GM21723 (cell line): Measurements from ENCODE around the gene MAN1C1.

Experiments
- ATAC-seq: cut with Tn5 transposase; IDR thresholded peaks from one replicate; pipeline ENCODE4 v1.9.1; 2021; ENCODE audit warnings: mild to moderate bottlenecking, moderate library complexity; ENCODE audit not compliant: unreplicated experiment

Gene MAN1C1

DNA sequence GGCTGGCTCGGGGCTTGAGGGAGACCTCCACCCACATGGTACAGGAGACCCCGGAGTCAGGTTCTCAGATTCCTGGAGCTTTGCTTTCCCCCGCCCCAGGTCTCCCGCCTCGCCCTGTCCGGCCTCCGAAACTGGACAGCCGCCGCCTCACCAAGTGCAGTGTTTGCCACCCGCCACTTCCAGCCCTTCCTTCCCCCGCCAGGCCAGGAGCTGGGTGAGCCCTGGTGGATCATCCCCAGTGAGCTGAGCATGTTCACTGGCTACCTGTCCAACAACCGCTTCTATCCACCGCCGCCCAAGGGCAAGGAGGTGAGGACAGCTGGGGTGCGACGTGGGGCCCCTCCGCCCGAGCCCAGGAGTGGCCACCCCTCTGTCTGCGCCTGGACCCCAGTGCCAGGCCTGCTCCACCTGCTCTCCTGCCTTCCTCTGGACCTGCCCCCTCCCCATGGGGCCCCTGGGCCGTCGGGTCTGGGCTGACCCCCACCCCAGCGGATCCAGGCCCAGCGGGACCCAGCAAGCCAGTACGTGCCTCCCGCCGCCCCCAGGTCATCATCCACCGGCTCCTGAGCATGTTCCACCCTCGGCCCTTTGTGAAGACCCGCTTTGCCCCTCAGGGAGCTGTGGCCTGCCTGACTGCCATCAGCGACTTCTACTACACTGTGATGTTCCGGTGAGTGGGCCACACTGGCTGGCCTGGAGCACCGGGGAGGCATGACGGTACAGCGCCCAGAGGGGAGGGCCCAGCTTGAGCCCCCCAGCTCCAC lies 192.1 kb downstream of the MAN1C1 start:
- ATAC-seq, result no peak

DNA sequence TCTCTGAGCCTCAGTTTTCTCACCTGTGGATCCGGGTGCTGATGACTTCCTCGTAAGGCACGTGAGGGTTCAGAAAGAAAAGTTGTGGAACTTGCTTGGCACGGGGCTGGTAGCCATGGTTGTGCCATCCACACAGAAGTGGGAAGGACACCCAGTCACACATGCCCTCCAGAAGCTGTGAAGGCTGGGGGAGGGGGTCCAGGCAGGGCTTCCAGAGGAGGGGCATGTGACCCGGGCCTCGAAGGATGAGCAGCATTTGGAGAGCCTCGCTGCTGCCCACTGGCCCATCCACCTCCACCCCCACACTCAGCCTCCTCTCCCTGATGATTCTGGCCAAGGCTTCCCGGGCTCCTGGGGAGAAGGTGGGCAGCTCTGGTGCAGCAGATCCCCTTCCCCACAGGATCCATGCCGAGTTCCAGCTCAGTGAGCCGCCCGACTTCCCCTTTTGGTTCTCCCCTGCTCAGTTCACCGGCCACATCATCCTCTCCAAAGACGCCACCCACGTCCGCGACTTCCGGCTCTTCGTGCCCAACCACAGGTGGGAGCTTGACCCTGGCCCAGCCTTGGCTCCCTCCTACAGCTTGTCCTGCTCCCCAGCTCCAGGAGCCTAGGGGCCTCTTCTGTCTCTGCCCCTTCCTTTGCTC lies 192.8 kb downstream of the MAN1C1 start:
- ATAC-seq, result no peak

DNA sequence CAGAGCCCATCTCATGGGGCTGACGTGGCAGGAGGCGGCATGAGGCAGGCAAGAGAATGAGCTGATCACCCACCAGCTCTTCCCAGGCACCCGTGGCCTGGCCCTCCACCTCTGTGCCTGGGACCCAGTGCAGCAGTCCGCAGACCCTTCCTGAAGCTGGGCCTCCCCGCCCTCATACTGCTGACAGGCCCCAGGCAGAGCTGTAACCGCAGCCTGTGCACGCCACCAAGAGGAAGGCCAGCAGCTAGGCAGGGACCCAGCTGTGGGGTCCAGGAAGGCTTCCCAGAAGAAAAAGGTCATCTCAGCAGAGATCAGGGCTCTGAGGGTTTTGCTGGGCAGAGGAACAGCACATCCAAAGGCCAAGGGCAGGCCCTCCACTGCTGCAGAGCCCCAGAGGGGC lies 193.3 kb downstream of the MAN1C1 start:
- ATAC-seq, result no peak

DNA sequence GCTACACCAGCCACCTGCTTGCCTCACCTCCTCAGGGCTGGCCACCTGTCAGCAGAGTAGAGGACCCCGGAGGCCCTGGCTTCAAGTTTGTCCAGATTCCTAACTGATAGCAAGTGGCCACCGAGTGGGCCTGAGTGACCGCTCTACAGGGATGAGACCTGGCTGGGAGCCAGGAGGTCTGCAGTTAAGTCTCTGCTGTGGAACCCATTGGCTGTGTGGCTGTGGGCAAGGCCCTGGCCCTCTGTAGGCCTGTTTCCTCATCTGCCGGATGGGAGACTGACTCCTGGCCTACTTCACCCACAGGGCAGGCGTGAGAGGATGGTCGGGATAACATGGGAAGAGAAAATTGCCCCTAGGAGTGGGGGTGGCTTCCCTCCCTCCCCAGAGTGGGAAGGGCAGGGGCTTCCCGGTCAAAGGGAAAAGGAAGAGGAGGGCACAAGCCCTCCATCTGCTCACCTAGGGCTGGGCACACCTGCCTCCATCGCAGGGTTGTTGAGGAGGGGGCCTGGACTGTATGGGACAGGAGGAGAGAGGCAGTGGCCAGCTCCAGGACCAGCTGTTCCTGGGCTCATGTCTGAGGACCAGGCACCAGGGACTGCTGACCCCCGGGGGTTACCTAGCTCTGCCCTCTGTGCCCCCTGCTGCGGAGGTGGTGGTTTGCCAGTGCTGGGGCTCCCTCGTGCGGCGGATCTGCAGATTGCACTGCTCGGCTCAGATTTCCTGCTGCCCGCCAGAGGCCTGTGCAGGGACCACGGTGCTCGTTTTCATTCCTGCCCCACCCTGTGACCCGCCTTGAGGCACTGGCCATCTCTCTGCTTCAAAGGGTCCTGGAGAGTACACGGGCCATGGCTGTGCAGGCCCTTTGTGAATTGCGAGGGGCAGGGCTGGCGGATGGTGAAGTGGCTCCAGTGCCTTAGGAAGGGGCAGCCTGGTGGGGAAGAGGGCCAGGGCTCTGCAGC lies 194.0 kb downstream of the MAN1C1 start:
- peak; percentile 59 for ATAC-seq

DNA sequence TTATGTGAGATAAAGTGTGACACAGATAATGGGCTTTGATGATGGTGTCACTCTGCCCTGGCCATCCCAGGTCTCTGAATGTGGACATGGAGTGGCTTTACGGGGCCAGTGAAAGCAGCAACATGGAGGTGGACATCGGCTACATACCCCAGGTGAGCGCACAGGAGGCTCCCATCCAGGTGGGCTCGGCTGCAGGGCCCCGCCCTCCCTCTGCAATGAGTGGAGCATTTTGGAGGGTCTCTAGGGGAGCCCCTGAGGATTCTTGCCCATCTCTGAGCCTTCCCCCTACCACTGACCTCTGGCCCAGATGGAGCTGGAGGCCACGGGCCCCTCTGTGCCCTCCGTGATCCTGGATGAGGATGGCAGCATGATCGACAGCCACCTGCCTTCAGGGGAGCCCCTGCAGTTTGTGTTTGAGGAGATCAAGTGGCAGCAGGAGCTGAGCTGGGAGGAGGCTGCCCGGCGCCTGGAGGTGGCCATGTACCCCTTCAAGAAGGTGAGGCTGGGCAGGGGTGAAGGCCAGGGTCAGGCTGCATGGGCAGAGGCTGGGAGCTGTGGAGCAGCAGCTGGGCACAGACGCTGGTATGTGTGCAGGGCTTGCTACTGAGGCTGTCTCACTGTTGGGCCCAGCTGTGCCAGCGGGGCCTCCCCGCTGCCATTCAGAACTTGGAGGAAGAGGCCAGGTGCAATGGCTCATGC lies 194.9 kb downstream of the MAN1C1 start:
- ATAC-seq, result no peak

DNA sequence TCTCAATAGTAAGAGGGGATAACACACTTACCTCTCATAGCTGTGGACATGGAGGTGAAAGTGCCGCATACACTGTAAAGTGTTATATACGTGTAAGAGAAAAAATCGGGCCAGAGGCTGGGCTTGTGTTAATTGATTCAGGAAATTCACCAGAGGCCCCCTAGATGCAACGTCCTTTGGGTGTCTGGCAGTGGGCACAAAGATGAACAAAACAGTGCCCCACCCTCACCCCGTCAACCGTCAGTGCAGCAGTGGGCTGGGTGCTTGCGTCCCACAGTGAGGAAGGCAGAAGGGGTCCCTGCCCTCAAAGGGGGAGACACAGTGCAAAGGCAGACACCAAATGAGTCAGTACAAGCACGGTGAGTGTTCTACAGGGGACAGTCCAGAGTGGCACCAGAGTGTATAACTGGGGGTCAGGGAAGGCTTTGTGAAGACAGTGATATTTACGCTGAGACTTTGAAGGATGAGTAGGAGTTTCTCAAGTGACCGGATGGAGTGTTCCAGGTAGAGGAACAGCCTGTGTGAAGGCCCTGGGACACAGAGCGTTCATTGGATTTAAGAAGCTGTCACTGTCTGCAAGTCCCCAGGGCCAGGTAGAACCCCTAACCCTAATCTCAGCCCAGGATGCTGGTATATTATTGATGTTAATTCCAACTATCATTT lies 196.6 kb downstream of the MAN1C1 start:
- ATAC-seq, result no peak

DNA sequence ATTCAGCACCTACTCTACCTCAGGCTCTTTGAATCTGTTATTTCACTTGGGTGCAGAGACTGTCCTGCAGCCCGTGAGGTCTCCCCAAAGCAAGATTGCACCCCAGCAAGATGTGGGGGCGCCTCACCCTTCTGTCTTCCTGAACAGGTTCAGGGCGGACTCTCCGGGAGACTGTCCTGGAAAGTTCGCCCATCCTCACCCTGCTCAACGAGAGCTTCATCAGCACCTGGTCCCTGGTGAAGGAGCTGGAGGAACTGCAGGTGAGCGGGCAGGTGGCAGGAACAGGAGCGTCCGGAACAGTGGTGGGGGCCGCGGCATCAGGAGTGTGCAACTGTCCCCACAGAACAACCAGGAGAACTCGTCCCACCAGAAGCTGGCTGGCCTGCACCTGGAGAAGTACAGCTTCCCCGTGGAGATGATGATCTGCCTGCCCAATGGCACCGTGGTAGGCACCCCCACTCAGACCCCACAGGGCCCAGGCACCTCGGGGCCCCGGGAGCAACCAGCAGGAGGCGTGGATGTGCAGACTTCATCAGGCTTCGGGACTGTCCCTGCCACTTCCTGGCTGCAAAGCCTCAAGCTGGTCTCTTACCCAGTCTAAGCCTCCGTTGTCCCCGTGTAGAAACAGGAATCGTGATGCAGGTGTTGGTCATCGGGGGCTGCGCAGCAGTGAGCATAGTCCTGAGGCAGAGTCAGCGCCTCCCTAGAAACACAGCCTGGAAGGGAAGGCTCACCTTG lies 197.3 kb downstream of the MAN1C1 start:
- no peak for ATAC-seq

DNA sequence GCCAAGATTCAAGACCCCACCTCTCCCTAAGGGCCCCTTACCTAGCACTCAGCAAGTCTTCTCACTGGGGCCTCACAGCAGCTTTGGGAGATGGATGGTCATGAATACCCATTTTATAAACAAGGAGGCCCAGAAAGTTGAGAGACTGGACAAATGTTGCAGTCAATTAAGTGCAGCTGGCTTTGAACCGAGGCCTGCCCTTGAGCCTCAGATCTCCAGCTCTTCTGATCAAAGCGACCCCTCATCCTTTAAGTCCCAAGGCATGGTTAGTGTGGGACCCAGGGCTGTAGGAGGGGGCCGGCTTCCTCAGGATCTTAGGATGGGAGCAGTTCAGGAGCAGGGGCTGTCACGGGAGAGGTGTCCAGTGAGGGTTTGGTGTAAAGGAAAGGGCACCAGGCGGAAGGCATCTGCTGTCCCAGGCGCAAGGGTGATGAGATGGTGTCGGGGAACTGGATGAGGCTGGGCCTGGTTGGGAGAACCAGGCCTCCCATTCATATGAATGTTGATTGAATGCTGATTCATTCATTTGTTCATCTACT lies 198.0 kb downstream of the MAN1C1 start:
- ATAC-seq, result no peak

DNA sequence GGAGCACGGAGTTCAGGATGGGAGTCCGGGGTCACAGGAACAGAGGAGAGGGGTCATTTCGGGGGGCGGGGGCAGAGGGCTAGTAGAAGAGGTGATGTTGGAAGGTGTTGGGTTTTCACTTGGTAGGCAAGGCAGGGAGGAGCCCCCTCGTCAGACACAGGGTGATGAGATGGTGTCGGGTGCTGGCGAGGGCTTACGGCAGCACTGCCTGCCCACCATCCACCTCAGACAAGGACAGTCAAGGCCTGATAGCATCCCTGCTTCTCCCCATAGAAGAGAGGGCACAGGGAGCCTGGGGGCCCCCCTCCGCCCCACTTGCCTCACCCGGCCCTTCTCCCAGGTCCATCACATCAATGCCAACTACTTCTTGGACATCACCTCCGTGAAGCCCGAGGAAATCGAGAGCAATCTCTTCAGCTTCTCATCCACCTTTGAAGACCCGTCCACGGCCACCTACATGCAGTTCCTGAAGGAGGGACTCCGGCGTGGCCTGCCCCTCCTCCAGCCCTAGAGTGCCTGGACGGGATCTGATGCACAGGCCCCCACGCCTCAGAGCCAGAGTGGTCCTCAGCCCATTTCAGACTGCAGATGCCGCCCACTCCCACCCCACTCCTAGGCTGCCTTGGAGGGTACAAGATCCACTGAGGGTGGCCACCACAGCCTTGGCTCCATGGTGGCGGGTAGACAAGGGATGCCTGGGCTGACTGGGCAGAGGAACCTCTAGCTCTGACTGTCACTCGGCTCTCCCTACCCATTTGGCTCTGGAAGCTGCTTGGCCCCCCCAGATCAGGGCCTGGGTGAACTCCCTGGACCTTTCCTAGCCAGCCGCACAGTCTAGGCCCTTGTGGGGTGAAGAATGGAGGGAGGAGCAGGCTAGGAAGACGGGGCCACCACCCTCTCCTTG lies 198.9 kb downstream of the MAN1C1 start:
- no peak for ATAC-seq

DNA sequence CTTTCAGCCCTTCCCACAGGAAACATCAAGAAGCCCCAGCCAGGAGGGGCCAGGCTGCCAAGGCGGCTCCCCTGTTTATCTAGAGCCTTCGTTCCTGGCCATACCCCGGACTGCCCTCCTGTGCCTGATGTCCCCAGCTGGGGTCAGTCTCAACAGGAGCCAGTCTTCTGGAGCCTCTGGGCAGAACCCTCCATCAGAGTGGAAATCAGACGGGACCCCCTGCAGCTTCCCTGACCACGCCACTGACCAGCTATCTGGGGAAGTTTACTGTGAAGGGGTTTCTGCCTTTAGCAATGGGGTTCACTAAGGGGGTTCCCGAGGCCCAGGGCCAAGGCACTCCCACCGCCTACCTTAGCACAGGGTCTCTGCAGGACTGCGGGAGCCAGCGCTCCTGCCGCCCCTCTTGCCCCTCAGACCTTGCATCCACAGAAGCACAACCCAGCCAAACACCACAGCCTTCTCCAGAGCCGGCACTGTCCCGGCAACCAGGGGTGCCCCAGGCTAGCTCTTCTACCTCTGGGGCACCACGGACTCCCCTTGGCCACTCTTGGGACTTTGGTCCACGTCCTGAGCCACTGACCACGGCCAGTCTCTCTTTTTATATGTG lies 199.6 kb downstream of the MAN1C1 start:
- ATAC-seq, result no peak

DNA sequence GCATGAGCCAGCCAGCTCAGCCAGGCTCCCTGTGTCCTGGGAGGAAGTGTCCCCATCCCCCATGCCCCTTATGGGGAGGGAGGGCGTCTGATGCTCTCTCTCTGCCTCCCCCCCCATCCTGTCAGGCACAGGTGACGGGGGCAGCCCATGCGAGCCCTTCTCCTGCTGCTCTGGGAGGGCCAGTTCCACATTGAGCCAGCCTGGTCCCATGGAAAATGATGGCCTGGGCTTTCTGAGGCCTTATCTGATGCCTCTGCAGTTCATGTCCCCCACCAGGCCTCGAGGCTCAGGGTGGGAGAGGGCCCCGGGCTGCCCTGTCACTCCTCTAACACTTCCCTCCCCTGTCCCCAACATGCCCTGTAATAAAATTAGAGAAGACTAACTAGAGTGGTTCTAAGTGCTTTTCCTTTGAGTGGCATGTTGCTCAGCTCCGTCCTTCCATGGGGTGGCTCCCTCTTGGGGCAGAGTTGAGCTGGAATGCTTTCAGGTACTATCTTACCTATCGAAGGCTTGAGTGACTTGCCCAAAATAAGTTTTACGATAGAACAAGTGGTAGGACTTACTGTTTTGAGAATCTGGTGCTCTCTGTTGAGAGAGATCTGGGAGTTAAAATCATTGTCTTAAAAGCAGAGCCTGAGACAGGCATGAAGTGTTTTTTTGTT lies 201.4 kb downstream of the MAN1C1 start:
- no peak for ATAC-seq

DNA sequence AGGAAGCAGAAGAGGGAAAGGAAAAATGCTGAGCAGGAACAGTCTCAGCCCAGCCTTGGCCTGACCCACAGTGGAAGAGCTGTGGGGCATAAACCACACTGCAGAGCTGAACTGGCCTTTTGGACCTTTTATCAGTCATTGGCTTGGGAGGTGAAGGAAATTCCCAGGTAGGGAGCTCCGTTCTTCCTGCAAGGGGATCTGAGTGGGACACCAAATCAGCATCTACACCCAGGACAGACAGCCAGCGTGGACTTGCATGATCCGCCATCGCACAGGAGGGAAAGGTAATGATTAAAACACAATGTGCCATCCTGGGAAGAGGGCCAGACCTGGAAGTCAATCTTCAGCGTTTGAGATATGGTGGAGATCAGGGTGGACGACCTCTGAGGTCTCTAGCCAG lies 202.0 kb downstream of the MAN1C1 start:
- ATAC-seq, result no peak

DNA sequence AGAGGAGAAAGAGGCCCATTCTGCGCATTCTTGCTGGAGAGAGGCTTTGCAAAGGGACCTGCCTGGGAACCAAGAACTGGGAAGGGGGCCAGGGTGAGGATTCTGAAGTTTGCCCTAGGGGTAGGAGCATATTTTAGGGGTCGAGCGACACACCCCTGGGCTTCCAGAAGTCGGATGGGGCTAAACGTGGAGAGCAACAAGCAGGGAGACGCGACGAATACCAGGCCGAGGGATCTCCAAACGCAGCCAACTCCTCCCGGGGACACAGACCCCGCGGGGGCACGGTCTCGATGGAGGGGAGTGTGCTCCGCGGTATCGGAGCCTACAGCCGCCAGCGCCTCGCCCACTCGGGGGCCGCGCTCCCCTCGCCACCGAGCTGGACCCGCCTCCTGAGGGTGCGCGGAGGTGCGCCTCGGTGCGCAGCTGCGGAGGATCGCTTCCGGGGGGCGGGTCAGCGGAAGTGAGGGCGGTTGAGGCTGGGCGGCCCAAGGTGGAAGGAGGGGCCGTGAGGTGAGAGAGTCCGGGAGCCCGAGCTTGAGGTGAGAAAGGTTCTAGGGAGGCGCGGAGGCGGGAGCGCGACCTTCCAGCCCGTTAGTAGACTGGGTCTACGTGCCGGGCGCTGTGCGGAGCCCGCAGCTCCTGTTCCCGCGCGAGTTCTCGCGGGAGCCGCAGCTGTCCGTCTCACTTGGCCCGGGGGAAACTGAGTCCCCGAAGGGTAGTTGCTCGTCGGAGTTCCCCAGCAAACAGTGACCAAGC lies 203.1 kb downstream of the MAN1C1 start, which contains the start of gene MTFR1L:
MTFR1L (plus strand) TSS at position 464 of the 756 bp plus-strand sequence. CDS start 3,151 bp downstream, outside the sequence.
- ATAC-seq, result peak; percentile 86

DNA sequence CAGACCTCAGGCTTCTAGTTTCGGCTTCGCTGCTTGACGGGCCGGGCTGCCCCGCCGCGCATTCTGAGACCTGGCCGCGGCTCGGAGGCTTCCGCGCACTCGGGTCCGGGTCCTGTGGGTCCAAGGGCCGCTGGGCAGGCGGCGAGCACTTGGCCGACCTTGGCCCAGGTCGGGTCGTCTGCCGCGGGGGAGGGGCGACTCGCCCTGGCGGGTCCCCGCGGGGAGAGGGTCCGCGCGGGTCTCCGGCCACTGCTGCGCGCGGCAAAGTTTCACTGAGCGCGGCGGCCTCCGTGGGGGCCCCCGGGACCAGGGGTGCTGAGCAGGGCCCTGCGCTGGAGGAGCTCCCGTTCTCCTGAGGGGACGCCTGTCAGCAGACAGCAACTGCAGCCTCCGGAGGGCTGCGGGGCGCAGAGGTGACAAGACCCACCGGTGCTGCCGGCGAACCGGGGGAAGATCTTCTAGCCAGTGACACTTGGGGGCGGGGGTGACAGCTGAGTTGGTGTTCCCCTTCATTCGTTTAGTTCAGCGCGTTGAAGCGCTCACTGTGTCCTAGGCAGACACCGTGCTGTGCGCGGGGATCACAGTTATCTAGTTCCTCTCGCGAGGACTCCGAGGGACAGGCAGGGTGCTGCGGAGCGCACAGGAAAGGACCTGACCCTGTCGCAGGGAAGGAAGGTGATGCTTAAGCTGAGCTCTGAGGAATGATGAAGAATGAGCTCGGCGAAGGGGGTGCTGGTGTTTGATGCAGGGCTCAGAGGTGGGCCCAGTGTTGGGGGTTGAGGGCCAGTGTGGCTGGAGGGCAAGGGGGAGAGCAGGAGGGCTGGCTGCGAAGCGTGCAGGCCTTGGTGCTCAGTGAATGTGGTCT lies 203.9 kb downstream of the MAN1C1 start:
- peak; percentile 48 for ATAC-seq

DNA sequence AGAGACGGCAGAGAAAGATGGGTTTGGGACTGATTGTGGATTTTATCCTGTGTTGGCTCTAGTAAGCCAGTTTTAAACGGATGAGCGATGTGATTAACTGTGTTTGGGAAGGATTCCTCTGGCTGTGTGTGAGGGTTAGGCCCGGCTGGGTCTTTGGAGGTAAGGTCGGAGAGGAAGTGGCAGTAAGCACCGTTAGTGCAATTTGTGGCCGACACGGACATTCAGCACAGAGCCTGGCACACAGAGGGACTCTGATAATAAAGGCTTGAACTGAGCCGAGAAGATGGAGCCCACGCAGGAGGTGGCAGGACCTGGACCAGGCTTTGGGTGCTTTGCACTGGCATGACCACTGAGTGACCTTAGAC lies 204.5 kb downstream of the MAN1C1 start:
- no peak for ATAC-seq

DNA sequence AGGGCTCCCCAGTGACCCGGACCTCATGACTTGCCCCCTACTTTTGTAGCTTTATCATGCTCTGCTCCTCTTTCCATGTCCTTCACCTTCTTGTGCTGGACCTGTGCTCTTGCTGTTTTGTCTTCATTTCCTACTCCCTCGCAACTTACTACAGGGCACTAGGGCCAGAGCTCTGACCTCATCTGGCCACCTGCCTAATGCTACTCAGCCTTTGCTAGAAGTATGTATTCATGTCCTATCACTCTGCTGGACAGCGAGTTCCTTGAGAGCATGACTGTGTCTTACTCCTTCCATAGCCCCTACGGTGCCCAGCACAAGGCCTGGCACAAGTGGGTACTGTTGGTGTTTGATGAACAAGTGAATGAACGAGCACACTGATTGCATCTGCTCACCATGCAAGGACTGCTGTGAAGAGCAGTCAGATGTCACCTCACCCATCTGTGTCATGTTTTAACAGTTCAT lies 205.1 kb downstream of the MAN1C1 start:
- ATAC-seq, result no peak
